Kidney (tissue), 14 donors: ENCODE data around the gene SH3RF3. TPM values are rescaled to one million over a fixed set of nuclear protein-coding genes. Genes with fewer than 3 reads are reported as not detected.

ENCODE experiments used
- DNase-seq, 5 donors: peaks; one replicate each; pipeline ENCODE4 v3.0.0-alpha.2; 2013 to 2020
- FAIRE-seq: peaks from 2 replicates; lab custom pipeline; 2012; peaks lifted over from hg19 to GRCh38; lab: Jason Lieb, UNC
- H3K27ac ChIP-seq, 2 donors: one replicate each; pipeline ENCODE4 v1.7.0; 2013; ENCODE audit warnings: low read depth in 2 of 2, low read length in 2 of 2, inconsistent platforms in 1 of 2
- H3K27me3 ChIP-seq: one replicate; pipeline ENCODE4 v1.7.1; 2013; ENCODE audit warnings: low read length, inconsistent platforms; ENCODE audit not compliant: control insufficient read depth, insufficient read depth
- H3K36me3 ChIP-seq, 3 donors: one replicate each; pipeline versions ENCODE4 v1.7.0 to v1.7.1; 2013; ENCODE audit warnings: low read length in 3 of 3, control low read depth in 1 of 3, inconsistent platforms in 1 of 3; ENCODE audit not compliant: insufficient read depth in 3 of 3, control insufficient read depth in 2 of 3
- H3K4me1 ChIP-seq, 3 donors: one replicate each; pipeline versions ENCODE4 v1.7.0 to v1.7.1; 2013; ENCODE audit warnings: low read length in 3 of 3, inconsistent platforms in 1 of 3, low read depth in 1 of 3; ENCODE audit not compliant: control insufficient read depth in 2 of 3, insufficient read depth in 2 of 3
- H3K4me3 ChIP-seq, 3 donors: one replicate each; pipeline versions ENCODE4 v1.7.0 to v1.8.1; 2013; ENCODE audit warnings: low read length in 3 of 3, control low read depth in 1 of 3, inconsistent platforms in 1 of 3
- H3K9ac ChIP-seq, 3 donors: one replicate each; pipeline versions ENCODE4 v1.7.0 to v1.7.1; 2013; ENCODE audit warnings: low read length in 3 of 3, control low read depth in 1 of 3, inconsistent platforms in 1 of 3
- H3K9me3 ChIP-seq, 3 donors: one replicate each; pipeline versions ENCODE4 v1.7.0 to v1.7.1; 2013; ENCODE audit warnings: low read length in 3 of 3, control low read depth in 1 of 3, inconsistent platforms in 1 of 3; ENCODE audit not compliant: control insufficient read depth in 2 of 3, insufficient read depth in 1 of 3
- CTCF ChIP-seq: IDR thresholded peaks from 3 replicates; pipeline ENCODE4 v1.5.1; 2012; ENCODE audit warnings: mild to moderate bottlenecking, moderate library complexity, borderline replicate concordance; ENCODE audit not compliant: insufficient read depth; ENCODE audit errors: extremely low read depth
- intact Hi-C: fragments of 100-400 bp; cut with DNase I; formaldehyde crosslinking; loops from one replicate; pipeline ENCODE4 v1.11.1; 2022
- polyA plus RNA-seq: library from polyadenylated mRNA; stranded (reverse); fragments of 350-450 nt; fragmentation: Illumina TruSeq; extraction: RNeasy Lipid Tissue Mini Kit (QIAGEN cat#74804); gene quantifications from one replicate; pipeline ENCODE4 v1.2.3, GENCODE V29; 2014; ENCODE audit warnings: low read depth, low replicate concordance; ENCODE audit not compliant: insufficient read depth
- total RNA-seq: library from RNA; stranded (reverse); fragmentation: NEBNext Ultra II Directional; extraction: Animal tissue kit (Norgen Biotek cat#: 25700); gene quantifications from one replicate; pipeline ENCODE4 v1.2.1, GENCODE V29; 2021
- donor health status: control.
- donor health status: control.
- donor health status: control.
- donor health status: control.
- donor health status: control.
- donor health status: DM: yes; HTN: yes; CAD: no.
- donor health status: Normal renal cell carcinoma (clear cell type).

Gene SH3RF3
- total and polyA plus RNA-seq, 2 donors from 2014 or later = 1.7 to 10.7 TPM

DNA sequence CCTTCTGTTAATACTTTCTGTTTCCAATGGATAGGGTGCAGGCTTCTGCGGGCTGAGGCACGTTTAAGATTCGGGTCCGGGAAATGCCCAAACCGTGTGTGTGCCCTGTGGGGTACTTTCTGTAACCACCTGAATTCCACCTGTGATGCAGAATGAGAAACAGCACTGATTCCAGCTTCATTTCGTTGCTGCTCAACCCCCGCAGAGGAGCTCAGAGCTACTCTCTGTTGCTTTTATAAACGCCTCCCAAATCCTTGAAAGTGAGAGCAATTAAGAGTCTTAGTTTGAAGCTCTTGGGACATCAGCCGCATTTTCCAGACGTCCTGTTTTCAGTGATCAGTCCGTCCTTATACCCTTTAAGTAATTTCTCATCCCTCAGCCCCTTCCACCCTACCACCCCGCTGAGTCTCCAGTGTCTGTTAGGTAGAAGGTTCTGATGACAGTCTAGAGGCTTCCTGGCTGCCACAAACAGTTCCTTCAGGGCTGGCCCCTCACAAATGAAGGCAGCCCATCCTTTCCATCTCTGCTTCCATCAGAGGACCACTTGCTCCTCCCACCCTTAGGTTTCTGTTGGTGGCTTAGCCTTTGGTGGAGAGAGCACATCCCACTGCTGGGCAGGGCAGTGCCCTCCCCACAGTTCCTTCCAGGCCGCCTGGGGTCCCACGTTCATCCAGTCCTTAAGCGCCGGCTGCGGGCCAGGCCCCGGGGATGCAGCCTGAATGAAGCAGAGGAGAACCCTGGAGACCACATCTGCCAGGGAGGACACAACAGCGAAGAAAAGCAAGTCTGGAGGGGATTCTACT lies 254.7 kb downstream of the SH3RF3 start:
- Histone ChIP-seq H3K9ac (no peak overlapping the region), H3K9me3 (no peaks in the 10 kb centered on the region), H3K36me3 (no peaks in the 10 kb centered on the region), H3K4me3 (no peak overlapping the region), H3K27me3 (no peaks in the 10 kb centered on the region), H3K27ac (peak overlapping the region in 1 of 2 donors; percentile 5), H3K4me1 (peaks cover 0 to 7% (median 5%) of the 10 kb centered on the region in 3 donors)
- intact Hi-C loops = no loop called here
- FAIRE-seq = no peak
- peak in 2 of 5 donors; percentile 26 to 33 for DNase-seq
- no peak for TF ChIP-seq CTCF

GRCh38 chr2:109384308-109385271 lies 255.6 kb downstream of the SH3RF3 start:
- Histone ChIP-seq H3K9me3 (no peaks in the 10 kb centered on the region), H3K4me1 (peaks cover 0 to 7% (median 5%) of the 10 kb centered on the region in 3 donors), H3K27ac (no peak overlapping the region), H3K27me3 (no peaks in the 10 kb centered on the region), H3K36me3 (no peaks in the 10 kb centered on the region), H3K4me3 (no peak overlapping the region), H3K9ac (no peak overlapping the region)
- TF ChIP-seq CTCF = no peak
- intact Hi-C loops = no loop called here
- FAIRE-seq (no peak), DNase-seq (peak in 2 of 5 donors; percentile 23 to 43)

- H3K27ac ChIP-seq = no peak overlapping the region
- no peak overlapping the region for H3K9ac ChIP-seq
- H3K9me3 ChIP-seq = no peaks in the 10 kb centered on the region
- H3K36me3 ChIP-seq = no peaks in the 10 kb centered on the region
- H3K4me1 ChIP-seq = peaks cover 0 to 7% (median 5%) of the 10 kb centered on the region in 3 donors
- no peak overlapping the region for H3K4me3 ChIP-seq
- no peaks in the 10 kb centered on the region for H3K27me3 ChIP-seq
- intact Hi-C loops = no loop called here
- DNase-seq (peak in 2 of 5 donors; percentile 15 to 24), FAIRE-seq (no peak)
- no peak for TF ChIP-seq CTCF
These were observed 256.5 kb downstream of the SH3RF3 start for GRCh38 chr2:109385506-109385905.
